Measurements from ENCODE around the gene PRKN.
"Not testable (repeated sequence)": the region's sequence is repeated elsewhere in the genome, so short reads cannot be mapped to it uniquely, and the experiment has no call there.

Gene PRKN

DNA sequence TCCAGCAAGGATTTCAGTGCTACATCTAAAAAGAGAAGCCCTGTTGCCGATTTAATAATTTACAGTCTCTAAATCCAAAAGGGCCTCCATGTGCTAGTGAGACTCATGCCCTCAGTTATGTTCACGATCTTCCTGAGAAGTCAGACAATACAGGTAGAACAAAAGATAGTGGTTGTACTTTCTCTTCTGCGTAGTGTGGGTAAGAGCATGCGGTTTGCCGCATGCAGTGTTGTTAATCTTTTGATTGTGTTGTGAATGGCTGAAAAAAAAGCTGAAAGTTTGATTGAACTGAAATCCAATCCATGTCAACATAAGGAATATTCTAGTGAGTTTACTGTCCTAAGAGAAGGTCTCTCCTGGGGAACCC is 1379.0 kb downstream of the PRKN start:
- no peak for DNase-seq

DNA sequence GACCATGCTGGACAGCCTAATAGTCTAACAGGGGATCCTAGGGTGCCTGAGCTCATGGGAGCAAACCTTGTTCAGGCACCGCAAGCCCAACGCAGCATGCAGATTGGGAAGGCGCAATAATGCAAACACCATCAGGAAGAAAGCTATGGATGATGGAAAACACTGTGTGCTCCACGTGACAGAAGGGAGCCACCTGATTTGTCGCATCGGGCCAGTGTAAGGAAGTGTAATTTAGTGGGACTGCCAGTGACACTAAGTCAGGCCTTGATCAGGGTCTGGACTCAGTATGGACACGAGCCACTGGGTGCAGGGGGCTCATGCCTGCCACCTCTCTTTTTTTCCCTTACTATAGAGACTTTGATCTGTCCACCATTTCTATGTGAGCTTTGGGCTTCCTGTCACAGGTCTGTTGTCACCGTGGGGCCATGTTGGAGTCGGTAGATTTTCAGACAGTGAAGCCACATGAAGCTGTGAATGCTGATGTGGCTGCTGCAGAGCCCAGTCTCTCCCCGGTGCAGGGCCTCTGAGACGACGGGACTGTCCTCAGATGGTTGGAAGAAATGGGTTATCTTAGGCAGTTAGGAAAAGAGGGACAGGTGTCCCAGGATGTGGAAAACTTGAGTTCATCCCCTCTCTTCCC is 1379.5 kb downstream of the PRKN start:
- no peak for DNase-seq

DNA sequence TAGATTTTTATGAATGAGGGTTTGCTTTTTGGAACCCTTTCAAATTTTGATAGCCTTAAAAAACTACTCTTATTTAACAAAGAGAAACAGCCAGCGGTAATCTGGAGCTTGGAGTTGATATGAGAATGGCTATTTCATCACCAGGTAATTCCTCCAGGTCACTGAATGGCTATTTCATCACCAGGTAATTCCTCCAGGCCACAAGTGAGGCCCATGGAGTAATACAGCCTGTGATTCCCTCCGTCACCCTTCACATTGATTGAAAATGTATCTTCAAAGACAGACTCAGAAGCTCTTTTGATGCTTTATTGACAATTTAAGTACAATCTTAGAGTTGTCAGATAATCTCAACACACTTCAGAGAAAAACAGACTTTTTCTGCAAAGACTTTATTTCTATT is 1380.4 kb downstream of the PRKN start:
- DNase-seq = no peak

DNA sequence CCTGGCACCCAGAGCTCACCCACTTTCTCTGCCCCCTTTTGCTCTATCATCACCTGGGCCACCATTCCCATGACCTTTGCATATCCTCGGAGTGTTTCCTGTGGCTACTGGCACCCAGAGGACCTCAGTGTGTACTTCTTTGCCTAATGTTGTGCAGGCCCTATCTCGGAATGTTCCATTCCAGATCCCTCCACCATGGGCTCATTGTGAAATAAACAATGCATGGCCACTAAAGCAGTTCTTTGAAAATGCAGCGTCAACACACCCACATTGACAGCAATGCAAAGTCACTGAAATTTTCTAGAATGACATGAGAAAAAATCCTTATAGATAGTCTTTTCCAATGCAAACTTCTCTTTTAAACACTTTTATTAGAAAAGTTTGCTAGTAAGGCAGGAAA is 1380.8 kb downstream of the PRKN start:
- DNase-seq = no peak

DNA sequence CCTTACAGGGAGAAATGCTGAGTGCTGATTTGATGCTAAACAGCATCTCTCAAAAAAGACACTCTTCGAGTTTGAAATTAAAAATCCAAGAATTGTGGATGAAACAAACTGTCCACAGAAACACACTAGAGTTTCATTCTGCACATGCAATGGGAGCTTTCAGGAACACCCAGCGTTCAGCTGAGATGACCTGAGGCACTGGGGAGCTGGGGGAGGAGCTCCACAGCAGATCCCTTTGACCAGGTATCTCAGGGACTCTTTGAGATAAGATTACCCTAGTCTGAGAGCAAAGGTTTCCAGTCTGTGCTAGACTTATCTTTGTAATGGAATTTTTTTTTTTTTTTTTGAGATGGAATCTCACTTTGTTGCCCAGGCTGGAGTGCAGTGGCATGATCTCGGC is 1382.9 kb downstream of the PRKN start:
- DNase-seq = no peak

DNA sequence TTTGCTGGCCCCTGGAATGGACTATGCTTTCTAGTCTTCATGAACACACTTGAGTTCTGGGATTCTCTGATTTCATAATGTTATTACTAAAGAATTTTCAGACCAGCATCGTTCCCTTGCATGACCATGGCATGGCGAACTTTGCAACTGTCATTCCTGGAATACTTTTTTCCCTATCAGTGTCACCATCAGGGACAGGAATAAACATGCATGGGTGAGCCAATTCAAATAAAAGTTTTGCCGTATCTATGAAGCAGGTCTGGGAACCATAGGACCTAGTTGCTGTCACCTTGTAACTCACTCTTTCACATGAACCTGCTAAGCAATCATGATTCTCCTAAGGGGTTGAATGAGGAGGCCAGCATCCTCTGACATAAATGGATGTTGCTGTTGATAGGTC is 1385.5 kb downstream of the PRKN start:
- no peak for DNase-seq

DNA sequence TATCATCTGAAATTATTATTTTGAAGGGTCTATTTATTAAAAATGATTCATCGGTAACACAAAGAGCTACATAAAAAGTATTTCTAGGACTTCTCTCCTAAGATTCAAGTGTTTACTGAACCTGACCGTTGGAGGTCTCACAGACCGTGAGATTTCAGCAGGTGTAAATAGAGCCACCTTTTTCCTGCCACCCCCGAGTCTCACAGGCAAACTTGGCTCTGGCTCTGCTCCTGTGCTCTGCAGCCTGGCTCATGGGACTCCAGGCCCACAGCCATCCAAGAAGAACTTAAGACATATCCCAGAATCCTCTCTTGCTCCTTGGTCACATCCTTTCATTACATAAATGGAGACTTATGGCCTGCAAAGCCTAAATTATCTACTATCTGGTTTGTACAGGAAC is 1385.9 kb downstream of the PRKN start:
- DNase-seq = no peak

DNA sequence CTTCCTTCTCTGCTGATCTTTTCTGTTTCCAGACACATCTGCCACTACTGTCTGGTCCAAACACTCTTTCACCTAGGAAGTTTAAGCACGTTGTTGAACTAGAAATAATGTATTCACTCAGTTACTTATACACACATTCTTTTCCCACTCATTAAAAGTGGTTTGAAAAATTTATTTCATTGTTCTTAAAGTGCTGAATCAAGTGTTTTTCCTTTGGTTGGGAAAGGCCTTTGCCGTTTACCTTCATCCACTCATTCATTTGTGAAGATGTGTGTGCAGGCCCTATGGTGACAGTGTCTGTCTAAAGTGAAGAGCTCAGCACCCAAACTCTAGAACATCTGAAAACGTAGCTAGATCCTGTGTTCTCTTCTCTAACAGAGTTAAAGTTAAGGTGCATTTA is 1389.6 kb downstream of the PRKN start:
- no peak for DNase-seq

DNA sequence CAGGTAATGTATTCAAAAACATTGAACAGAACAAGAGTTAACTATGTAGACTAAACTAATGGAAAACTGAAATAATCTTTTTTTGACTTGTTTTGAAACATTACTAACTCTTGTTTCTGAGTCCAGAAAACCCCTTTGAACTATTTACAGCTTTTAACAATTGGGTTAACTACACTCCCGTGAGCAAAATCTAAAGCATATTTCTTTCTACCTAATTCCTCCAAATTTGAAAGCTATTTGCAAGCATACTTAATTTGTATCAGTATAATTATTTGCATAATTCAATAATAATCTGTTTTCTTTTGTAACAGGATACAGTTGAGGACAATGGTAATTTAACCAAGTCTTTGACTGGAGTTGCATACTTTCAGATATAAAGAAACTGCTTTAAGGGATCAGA is 1391.1 kb downstream of the PRKN start:
- DNase-seq = no peak

DNA sequence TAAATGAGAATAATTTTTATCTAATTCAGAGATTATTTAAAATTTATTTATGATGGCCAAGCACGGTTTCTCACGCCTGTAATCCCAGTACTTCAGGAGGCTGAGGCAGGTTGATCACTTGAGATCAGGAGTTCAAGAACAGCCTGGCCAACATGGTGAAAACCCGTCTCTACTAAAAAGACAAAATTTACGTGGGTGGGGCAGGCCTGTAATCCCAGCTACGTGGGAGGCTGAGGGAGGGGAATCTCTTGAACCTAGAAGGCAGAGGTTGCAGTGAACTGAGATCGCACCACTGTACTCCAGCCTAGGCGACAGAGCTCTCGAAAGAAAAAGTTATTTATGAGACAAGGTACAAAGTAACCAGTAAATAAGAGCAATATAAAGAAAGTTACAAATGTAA is 1394.2 kb downstream of the PRKN start:
- DNase-seq = no peak

DNA sequence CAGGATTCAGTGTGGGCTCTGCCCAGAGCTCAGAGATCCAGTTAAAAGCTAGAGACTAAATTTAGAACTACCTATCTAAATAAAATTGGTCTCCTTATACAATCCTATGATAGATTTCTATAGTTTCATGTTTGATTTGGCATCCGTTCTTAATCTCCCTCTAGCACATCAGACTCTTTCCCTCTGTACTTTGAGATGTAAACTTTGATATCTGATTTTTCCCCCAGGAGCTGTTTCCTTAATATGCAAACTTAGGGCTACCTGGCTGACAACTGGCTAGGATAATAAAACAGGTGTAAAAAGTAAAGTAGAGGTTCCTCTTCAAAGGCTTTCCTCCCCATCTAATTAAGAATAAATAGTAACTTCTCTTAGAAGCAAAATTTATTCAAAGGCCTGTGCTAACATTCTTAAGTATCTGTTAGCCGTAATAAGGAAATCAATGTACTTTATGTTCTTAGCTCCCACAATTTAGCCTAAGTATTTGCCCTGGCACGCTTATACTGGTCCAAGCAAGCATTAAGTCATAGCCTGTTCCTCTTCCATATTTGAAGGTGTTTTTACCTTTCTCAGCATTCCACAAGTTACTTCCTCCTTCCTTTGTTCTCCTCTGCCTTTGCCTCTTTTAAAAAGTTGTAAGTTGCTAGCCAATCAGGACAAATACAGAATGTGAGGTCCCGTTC is 1396.0 kb downstream of the PRKN start:
- not testable (repeated sequence) for DNase-seq

DNA sequence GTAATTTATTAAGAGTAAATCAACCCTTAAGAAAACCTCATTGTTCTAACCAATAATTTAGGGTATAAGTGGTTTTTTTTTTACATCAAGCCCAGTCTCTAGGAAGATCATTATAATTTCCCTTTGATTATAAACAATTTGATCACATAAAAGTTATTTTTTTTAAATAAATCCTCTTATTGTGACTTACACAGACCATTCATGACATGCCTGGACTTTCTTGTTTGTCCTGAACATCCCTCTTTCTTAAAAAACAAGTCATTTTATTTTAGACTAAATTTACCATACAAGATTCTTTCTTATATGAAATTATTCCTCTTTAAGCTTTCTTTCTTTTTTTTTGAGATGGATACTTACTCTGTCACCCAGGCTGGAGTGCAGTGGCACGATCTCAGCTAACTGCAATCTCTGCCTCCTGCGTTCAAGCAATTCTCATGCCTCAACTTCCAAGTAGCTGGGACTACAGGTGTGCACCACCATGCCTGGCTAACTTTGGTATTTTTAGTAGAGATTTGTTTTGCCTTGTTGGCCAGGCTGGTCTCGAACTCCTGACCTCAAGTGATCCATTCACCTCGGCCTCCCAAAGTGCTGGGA is 1400.1 kb downstream of the PRKN start:
- no peak for DNase-seq

DNA sequence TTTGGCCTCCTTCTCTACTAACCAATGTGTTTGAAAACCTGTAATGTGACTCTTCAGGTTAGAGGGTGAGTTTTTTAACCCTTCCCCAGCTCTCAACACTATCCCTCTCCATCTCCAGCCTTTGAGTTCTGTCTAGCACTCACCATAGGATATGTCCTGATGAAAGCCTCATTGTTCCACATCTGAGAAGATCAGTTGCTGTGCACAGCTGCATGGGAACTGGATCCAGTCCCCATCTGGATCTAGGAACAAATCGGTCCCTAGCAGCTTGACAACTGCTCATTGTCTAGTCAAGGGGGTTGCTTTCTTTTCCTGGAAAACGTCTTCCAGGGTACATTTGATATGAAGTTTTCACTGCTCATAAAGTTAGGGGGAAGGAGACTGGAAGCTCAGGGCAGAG is 1408.3 kb downstream of the PRKN start:
- DNase-seq = no peak

DNA sequence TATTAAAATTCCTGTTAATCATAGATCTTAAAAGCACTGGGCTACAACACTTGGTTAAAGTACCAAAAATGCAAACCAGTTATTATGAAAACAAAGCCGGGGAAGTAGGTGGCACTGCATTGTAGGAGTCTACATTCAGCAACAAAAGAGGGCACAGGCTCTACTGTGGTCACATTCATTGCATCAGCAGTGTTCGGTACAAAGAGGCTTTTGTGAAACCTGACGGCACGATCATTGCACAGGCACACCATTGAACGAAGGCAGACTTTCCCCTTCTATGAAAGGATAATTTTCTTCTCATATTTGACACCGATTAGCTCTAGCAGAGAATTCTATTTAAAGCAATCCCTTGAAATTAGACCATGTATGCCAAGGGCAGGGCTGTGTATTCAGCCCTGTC is 1409.1 kb downstream of the PRKN start:
- no peak for DNase-seq

DNA sequence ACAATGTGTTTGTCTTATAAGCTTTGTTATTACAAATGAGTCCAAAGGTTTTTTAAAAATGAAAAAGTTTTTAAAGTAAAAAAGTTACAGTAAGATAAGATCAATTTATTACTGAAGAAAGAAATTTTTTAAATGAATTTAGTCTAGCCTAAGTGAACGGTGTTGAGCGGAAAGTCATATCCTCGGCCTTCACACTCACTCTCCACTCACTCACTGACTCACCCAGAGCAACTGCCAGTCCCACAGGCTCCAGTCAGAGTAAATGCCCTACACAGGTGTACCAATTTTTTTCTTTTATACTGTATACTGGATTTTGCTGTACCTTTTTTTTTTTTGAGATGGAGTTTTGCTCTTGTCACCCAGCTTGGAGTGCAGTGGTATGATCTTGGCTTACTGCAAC is 1411.0 kb downstream of the PRKN start:
- DNase-seq = no peak

DNA sequence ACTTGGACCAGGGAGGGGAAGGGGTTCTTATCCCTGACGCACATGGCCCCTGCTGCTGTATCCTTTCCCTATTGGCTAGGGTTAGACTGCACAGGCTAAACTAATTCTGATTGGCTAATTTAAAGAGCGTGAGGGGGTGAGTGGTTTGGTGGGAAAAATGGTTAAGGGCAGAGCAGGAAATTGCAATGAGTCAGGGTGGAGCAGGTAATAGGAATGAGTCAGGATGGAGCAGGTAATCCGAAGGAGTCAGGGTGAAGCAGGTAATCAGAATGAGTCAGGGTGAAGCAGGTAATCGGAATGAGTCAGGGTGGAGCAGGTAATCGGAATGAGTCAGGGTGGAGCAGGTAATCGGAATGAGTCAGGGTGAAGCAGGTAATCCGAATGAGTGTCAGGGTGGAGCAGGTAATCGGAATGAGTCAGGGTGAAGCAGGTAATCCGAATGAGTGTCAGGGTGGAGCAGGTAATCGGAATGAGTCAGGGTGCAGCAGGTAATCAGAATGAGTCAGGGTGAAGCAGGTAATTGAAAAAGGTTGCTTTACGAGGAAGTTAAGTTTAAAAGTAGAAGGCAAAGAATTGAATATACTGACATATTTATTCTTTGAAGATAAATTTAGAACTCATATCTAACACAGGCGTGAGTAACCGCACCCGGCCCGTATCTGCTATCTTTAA is 1412.2 kb downstream of the PRKN start:
- DNase-seq = not testable (repeated sequence)

DNA sequence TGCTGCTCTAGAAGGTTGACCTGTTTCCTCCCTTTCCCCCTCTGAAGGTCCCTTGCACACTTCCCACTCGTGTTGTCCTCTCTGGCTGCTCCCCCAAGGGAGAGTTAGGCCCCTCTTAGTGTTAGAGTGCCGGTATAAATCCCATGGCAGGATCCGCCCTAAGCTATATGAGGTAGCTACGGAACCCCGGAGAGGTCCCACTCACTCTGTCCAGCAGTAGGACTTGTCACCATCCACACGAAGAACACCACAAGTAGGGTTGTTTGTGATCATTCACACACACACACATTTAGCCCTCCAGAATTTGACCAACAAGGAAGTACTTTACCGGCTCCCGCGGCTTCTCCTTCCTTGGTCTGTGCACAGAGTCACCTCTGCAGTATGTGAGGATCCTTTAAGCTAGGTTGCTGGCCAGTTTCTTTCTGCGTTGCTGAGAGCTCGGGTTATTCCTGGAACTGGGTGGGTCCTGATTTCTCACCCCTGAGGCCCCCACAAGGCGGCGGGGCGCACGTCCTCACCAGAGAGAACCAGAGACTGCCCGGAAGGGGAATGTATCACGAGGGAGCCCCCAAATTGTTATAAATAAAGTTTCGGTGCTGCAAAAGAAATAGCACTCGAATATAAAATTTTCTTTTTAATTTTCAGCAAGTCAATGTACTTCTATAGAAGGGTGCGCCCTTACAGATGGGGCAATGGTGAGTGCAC is 1412.9 kb downstream of the PRKN start:
- DNase-seq = not testable (repeated sequence)

DNA sequence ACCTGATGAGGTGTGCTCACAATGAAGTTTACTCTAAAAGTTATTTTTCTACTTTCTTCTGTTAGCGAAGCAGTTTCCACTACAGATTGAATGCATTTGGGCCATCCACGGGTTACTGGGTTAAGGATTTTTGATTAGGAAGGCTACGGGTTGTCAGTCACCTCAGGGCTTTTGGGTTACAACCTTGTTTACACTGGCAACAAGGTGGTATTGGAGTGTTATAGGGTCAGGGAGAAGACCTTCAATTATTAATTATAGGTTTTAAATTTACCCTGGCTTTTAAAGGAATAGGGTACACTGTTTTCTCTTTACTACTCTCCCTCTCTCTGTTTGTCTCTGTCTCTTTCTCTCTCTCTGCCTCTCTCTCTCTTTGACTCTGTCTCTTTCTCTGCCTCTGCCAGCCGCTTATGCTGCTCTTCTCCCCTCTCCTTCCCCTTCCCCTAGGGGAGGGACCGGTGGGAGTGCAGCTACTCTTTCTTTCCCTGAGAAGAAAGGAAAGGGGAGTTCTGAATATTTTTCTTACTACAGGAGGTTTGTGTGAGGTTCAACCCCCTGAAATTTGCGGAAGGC is 1413.5 kb downstream of the PRKN start:
- DNase-seq = no peak

DNA sequence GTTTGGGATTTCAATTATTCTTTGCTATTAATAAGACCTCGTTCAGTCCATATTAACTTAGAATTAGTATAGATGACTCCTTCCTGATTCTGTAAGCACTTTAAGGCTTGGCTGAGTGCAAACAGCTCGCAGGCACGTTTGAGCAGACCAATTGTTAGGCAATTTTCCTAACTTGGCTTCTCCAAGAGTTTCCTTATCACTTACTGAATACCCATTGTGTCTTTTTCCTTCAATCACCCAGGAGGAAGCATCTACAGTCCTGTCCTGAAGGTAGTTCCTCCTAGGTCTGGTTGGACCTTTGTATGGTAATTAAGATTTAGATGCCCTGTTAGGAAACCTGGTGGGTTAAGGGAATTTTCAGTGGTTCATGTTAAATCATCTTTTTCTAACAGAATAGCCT is 1414.1 kb downstream of the PRKN start:
- not testable (repeated sequence) for DNase-seq

DNA sequence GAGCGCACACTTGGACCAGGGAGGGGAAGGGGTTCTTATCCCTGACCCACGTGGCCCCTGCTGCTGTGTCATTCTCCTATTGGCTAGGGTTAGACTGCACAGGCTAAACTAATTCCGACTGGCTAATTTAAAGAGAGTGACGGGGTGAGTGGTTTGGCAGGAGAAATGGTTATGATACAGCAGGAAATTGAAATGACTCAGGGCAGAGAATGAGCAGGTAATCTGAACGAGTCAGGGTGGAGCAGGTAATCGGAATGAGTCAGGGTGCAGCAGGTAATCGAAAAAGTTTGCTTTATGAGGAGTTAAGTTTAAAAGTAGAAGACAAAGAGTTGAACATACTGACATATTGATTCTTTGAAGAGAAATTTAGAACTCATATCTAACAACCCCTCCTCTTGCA is 1417.8 kb downstream of the PRKN start:
- not testable (repeated sequence) for DNase-seq

DNA sequence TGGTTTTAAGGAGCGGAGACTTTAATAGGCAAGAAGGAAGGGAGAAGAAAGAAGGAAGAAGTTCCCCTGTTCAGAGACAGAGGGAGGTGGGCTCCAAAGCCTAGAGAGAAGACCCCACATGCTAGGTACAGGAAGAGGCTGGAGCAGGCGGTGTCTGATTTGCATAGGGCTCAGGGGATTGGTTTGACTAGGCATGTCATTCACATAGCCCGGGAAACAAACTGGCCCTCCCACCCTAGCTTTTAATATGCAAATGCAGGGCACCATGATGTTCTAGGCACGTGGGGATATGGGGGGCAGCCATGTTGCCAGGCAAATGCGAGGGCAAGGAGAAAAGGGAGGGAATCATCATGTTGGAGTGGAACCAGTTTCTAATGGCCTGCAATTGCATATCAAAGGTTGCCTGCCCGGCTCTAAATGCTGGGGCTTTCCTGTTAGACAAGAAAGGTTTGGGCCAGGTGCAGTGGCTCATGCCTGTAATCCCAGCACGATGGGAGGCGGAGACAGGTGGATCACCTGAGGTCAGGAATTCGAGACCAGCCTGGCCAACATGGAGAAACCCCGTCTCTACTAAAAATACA is 1419.4 kb downstream of the PRKN start:
- no peak for DNase-seq

DNA sequence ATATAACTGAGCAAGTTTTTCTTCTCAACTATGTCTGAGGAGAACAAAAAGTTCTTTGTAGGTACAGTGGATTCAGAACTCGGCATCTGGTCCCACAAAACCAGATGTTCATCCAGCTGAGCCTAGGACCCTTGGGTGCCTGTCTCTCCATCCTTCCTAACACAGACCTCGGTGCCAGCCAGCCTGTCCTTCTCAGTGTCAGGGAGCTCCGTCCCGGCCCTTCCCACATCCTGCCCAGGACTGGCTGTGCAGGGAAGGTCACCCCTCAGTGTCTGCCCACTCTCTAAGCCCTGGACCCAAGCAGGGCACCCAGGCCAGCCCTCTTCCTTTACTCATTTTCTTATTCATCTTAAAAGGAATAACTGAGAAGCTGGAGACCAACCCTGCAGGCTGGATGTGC is 1421.7 kb downstream of the PRKN start:
- DNase-seq = no peak

Data from DMS79 (cell line).